Transverse colon (tissue), 4 donors: ENCODE results near the gene CACNG5. TPM values are rescaled to one million over a fixed set of nuclear protein-coding genes. Genes with fewer than 3 reads are reported as not detected.
"Not testable (repeated sequence)": the region's sequence is repeated elsewhere in the genome, so short reads cannot be mapped to it uniquely, and the experiment has no call there.

ENCODE experiments used
- DNase-seq: peaks from one replicate; pipeline ENCODE4 v3.0.0-alpha.2; 2019
- H3K27ac ChIP-seq, 4 donors: fragments of 200-600 bp; sonication (generic); 2 replicates each; pipeline ENCODE4 v1.5.1; 2016 to 2018; ENCODE audit warnings: inconsistent platforms in 4 of 4
- H3K27me3 ChIP-seq: fragments of 200-600 bp; sonication (generic); 2 replicates; pipeline ENCODE4 v1.5.1; 2017; ENCODE audit warnings: inconsistent platforms
- H3K36me3 ChIP-seq, 4 donors: fragments of 200-600 bp; sonication (generic); 2 replicates each; pipeline ENCODE4 v1.5.1; 2017 to 2019; ENCODE audit warnings: inconsistent platforms in 4 of 4
- H3K4me1 ChIP-seq, 4 donors: fragments of 200-600 bp; sonication (generic); 2 replicates each; pipeline ENCODE4 v1.5.1; 2017 to 2020; ENCODE audit warnings: inconsistent platforms in 4 of 4
- H3K4me3 ChIP-seq, 4 donors: fragments of 200-600 bp; sonication (generic); 1 replicate in 1 of 4; 2 replicates in 3 of 4; pipeline versions ENCODE4 v1.5.1 to v1.6.1; 2017 to 2019; ENCODE audit warnings: inconsistent platforms in 4 of 4
- H3K9me3 ChIP-seq, 2 donors: fragments of 200-600 bp; sonication (generic); 2 replicates each; pipeline ENCODE4 v1.5.1; 2017 to 2019; ENCODE audit warnings: inconsistent platforms in 2 of 2
- CTCF ChIP-seq, 5 experiments: fragments of 200-600 bp in 3 of 5; fragments of 450-650 bp in 2 of 5; sonication (generic) in 3 of 5; IDR thresholded peaks; 1 replicate in 2 of 5; 2 replicates in 3 of 5; pipeline ENCODE4 v1.5.1; 2016 to 2017; ENCODE audit warnings: antibody characterized with exemption in 5 of 5, inconsistent platforms in 3 of 5, mild to moderate bottlenecking in 2 of 5, moderate library complexity in 1 of 5
- EP300 ChIP-seq: sonication (generic); formaldehyde crosslinking; IDR thresholded peaks from one replicate; pipeline ENCODE4 v1.6.1; 2017; ENCODE audit warnings: antibody characterized with exemption, low read depth
- POLR2A ChIP-seq: fragments of 450-650 bp; IDR thresholded peaks from one replicate; pipeline ENCODE4 v1.6.1; 2016; ENCODE audit warnings: antibody characterized with exemption, mild to moderate bottlenecking, moderate library complexity
- POLR2AphosphoS5 ChIP-seq, 3 donors: sonication (generic); formaldehyde crosslinking; IDR thresholded peaks; one replicate each; pipeline ENCODE4 v1.6.1; 2016; ENCODE audit warnings: antibody characterized with exemption in 3 of 3
- WGBS, 2 donors: methylation state at CpG; one replicate each; pipeline ENCODE4 v1.1.5; 2018; ENCODE audit warnings: low coverage in 1 of 2; 5-methylcytosine and 5-hydroxymethylcytosine counted together
- in situ Hi-C, 4 donors: fragments of 200-750 bp; cut with MboI; loops; one replicate each; pipeline versions ENCODE4 v1.15.0 to v1.15.1; 2017; ENCODE audit warnings: low sequenced_read_pairs in 3 of 4, low pct_ligation_motif_present in 1 of 4, low pct_unique_long_range_greater_than_20kb in 1 of 4
- intact Hi-C: fragments of 100-400 bp; cut with DNase I; formaldehyde crosslinking; loops from one replicate; pipeline ENCODE4 v1.15.1; 2023; ENCODE audit warnings: low total_unique reads
- total RNA-seq, 4 donors: library from RNA; depleted of rRNA; stranded (reverse); fragments of >200 nt; gene quantifications; one replicate each; pipeline ENCODE4 v1.1.0, GENCODE V29; 2016

The CACNG5 gene
- total RNA-seq, 4 donors from 2014 or later: 0.32 TPM; not detected in 3

- H3K27me3 ChIP-seq: no peaks in the 10 kb centered on the region
- in situ Hi-C loops: loop anchor here in 1 of 4 donors (25.0 kb wide), 1 partner anchor 685 kb away; no protein-coding TSS in a partner anchor
Measured at GRCh38 chr17:66897141-66897540, 62.2 kb downstream of the CACNG5 start.

GRCh38 chr17:66898536-66898935 lies 63.6 kb downstream of the CACNG5 start:
- DNase-seq: no peak
- no peaks in the 10 kb centered on the region for H3K36me3 ChIP-seq
- WGBS, 2 donors: 89% methylated on average over 6 of the region's 10 CpGs; no CpG with 5 or more reads in 1 of the 2 donors
- no peaks in the 10 kb centered on the region for H3K9me3 ChIP-seq
- H3K27me3 ChIP-seq: no peaks in the 10 kb centered on the region
- no peak overlapping the region for H3K27ac ChIP-seq
- H3K4me1 ChIP-seq: no peaks in the 10 kb centered on the region
- in situ Hi-C loops: loop anchor here in 1 of 4 donors (25.0 kb wide), 1 partner anchor 686 kb away; no protein-coding TSS in a partner anchor
- TF ChIP-seq POLR2AphosphoS5 (IDR thresholded peaks at IDR 0.05) (no peak), EP300 (no peak), CTCF (IDR thresholded peaks at IDR 0.05) (no peak), POLR2A (no peak)
- no peak overlapping the region for H3K4me3 ChIP-seq
- intact Hi-C loops: no loop called here

More at GRCh38 chr17:66897141-66897540, 62.2 kb downstream of the CACNG5 start:
- no peaks in the 10 kb centered on the region for H3K9me3 ChIP-seq
- H3K4me1 ChIP-seq: no peaks in the 10 kb centered on the region
- H3K4me3 ChIP-seq: no peak overlapping the region
- WGBS, 2 donors: 80% methylated on average over 9 of the region's 9 CpGs; no CpG with 5 or more reads in 1 of the 2 donors
- DNase-seq: no peak
- no peak overlapping the region for H3K27ac ChIP-seq
- intact Hi-C loops: no loop called here
- no peaks in the 10 kb centered on the region for H3K36me3 ChIP-seq
- TF ChIP-seq POLR2A (no peak), CTCF (IDR thresholded peaks at IDR 0.05) (no peak), POLR2AphosphoS5 (IDR thresholded peaks at IDR 0.05) (no peak), EP300 (no peak)

- intact Hi-C loops: no loop called here
- Histone ChIP-seq H3K36me3 (no peaks in the 10 kb centered on the region), H3K27ac (no peak overlapping the region), H3K27me3 (no peaks in the 10 kb centered on the region), H3K4me1 (peaks cover 0 to 6% (median 0%) of the 10 kb centered on the region in 4 donors), H3K4me3 (no peak overlapping the region), H3K9me3 (no peaks in the 10 kb centered on the region)
- in situ Hi-C loops: loop anchor here in 2 of 4 donors (25.0 kb wide), 2 partner anchors 262 to 688 kb away; no protein-coding TSS in a partner anchor
- DNase-seq: no peak
- 69 to 73% methylated on average over 8 to 9 of the region's 9 CpGs for WGBS, 2 donors
- TF ChIP-seq POLR2A: no peak
- TF ChIP-seq CTCF (IDR thresholded peaks at IDR 0.05): peak in 1 of 5 experiments; percentile 23
- TF ChIP-seq POLR2AphosphoS5 (IDR thresholded peaks at IDR 0.05): no peak
- TF ChIP-seq EP300: no peak
Measured at GRCh38 chr17:66900126-66901010, 65.5 kb downstream of the CACNG5 start.

GRCh38 chr17:66903296-66903695 lies 68.4 kb downstream of the CACNG5 start:
- H3K27ac ChIP-seq, H3K27me3 ChIP-seq, H3K9me3 ChIP-seq, H3K4me3 ChIP-seq, DNase-seq, intact Hi-C loops, H3K4me1 ChIP-seq, H3K36me3 ChIP-seq: not testable (repeated sequence)
- 63 to 64% methylated on average over 6 of the region's 6 CpGs for WGBS, 2 donors
- in situ Hi-C loops: loop anchor here in 2 of 4 donors (25.0 kb wide), 2 partner anchors 259 to 691 kb away; no protein-coding TSS in a partner anchor
